A673 (cell line): ENCODE results near the gene VIT.

ENCODE experiments used
- CTCF ChIP-seq: fragments of 300-800, 200-600 bp; sonication (generic); conservative IDR thresholded peaks from 2 replicates; pipeline ENCODE4 v1.5.1; 2017; ENCODE audit warnings: low read depth, mild to moderate bottlenecking, antibody characterized with exemption, low read length, moderate library complexity, mixed read lengths
- EZH2 ChIP-seq: fragments of 200-600 bp; sonication (generic); IDR thresholded peaks from 2 replicates; pipeline ENCODE4 v1.6.1; 2017; ENCODE audit warnings: borderline replicate concordance, low read depth, mild to moderate bottlenecking, mixed read lengths, antibody characterized with exemption, low read length; ENCODE audit not compliant: poor library complexity, severe bottlenecking

- no peak for TF ChIP-seq CTCF
- TF ChIP-seq EZH2, result no peak
Measured at GRCh38 chr2:36693825-36694224, 2.7 kb upstream of the VIT start.
